OCI-LY3 (cell line): Measurements from ENCODE around the gene ZNF160.

Source experiments
- EZH2phosphoT487 ChIP-seq: fragments of 200-600 bp; shearing (Covaris generic); IDR thresholded peaks from 2 replicates; pipeline ENCODE4 v1.6.1; 2018; ENCODE audit warnings: antibody characterized with exemption, mixed run types, low read depth
- TF ChIP-seq, protein P1 (sequence below): fragments of 200-600, 300-600 bp; sonication (generic); IDR thresholded peaks from 2 replicates; pipeline ENCODE4 v1.5.1; 2014; ENCODE audit warnings: antibody characterized with exemption, low read length, low read depth

DNA sequence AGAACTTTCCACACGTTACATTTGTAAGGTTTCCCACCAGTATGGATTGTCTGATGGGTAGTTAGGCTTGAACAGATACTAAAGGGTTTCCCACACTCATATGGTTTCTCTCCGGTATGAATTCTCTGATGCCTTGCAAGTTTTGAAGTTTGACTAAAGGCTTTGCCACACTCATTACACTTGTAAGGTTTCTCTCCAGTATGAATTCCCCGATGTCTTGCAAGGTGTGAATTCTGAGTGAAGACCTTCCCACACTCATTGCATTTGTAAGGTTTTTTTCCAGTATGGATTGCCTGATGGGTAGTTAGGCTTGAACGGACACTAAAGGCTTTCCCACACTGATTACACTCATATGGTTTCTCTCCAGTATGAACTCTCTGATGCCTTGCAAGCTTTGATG, 37.1 kb upstream of the ZNF160 start:
- TF ChIP-seq, protein P1, sequence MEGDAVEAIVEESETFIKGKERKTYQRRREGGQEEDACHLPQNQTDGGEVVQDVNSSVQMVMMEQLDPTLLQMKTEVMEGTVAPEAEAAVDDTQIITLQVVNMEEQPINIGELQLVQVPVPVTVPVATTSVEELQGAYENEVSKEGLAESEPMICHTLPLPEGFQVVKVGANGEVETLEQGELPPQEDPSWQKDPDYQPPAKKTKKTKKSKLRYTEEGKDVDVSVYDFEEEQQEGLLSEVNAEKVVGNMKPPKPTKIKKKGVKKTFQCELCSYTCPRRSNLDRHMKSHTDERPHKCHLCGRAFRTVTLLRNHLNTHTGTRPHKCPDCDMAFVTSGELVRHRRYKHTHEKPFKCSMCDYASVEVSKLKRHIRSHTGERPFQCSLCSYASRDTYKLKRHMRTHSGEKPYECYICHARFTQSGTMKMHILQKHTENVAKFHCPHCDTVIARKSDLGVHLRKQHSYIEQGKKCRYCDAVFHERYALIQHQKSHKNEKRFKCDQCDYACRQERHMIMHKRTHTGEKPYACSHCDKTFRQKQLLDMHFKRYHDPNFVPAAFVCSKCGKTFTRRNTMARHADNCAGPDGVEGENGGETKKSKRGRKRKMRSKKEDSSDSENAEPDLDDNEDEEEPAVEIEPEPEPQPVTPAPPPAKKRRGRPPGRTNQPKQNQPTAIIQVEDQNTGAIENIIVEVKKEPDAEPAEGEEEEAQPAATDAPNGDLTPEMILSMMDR: no peak
- TF ChIP-seq EZH2phosphoT487: no peak
